Right atrium auricular region (tissue), 2 donors: ENCODE data around the gene TAP2. TPM values are rescaled to one million over a fixed set of nuclear protein-coding genes. Genes with fewer than 3 reads are reported as not detected.

Source experiments
- DNase-seq: peaks from one replicate; pipeline ENCODE4 v3.0.0-alpha.2; 2019; ENCODE audit warnings: low spot score
- H3K27ac ChIP-seq, 2 donors: fragments of 200-600 bp; sonication (generic); 1 replicate in 1 of 2; 2 replicates in 1 of 2; pipeline ENCODE4 v1.5.1; 2016 to 2019
- H3K27me3 ChIP-seq, 2 donors: fragments of 200-600 bp; sonication (generic); one replicate each; pipeline versions ENCODE4 v1.5.1 to v1.6.0; 2017 to 2019
- H3K36me3 ChIP-seq: fragments of 200-600 bp; sonication (generic); one replicate; pipeline ENCODE4 v1.5.1; 2016
- H3K4me1 ChIP-seq, 2 donors: fragments of 200-600 bp; sonication (generic); one replicate each; pipeline versions ENCODE4 v1.5.1 to v1.6.0; 2017 to 2019
- H3K4me3 ChIP-seq, 2 donors: fragments of 200-600 bp; sonication (generic); 1 replicate in 1 of 2; 2 replicates in 1 of 2; pipeline ENCODE4 v1.5.1; 2017 to 2019; ENCODE audit warnings: mild to moderate bottlenecking in 1 of 2, moderate library complexity in 1 of 2
- H3K9me3 ChIP-seq, 2 donors: fragments of 200-600 bp; sonication (generic); one replicate each; pipeline ENCODE4 v1.5.1; 2019
- CTCF ChIP-seq, 2 donors: fragments of 200-600 bp; sonication (generic); IDR thresholded peaks; one replicate each; pipeline ENCODE4 v1.5.1; 2019; ENCODE audit warnings: antibody characterized with exemption in 2 of 2
- total RNA-seq, 2 donors: library from RNA; depleted of rRNA; stranded (reverse); fragments of >200 nt; gene quantifications; one replicate each; pipeline ENCODE4 v1.1.0, GENCODE V29; 2016

The TAP2 gene
- total RNA-seq, 2 donors from 2014 or later, result 3.4 to 6.3 TPM

- H3K9me3 ChIP-seq, result no peaks in the 10 kb centered on the region
- H3K4me3 ChIP-seq, result no peak overlapping the region
- H3K27me3 ChIP-seq, result no peaks in the 10 kb centered on the region
- H3K27ac ChIP-seq, result no peak overlapping the region
- H3K4me1 ChIP-seq, result peaks cover 0 to 11% of the 10 kb centered on the region in 2 donors
- no peak for DNase-seq
- H3K36me3 ChIP-seq, result peaks cover 14% of the 10 kb centered on the region
- TF ChIP-seq CTCF (IDR thresholded peaks at IDR 0.05), result no peak
Observed at GRCh38 chr6:32858194-32858593, 19.7 kb upstream of the TAP2 start.

- no peak overlapping the region for H3K27ac ChIP-seq
- H3K27me3 ChIP-seq, result no peaks in the 10 kb centered on the region
- H3K4me1 ChIP-seq, result peaks cover 0 to 18% of the 10 kb centered on the region in 2 donors
- H3K36me3 ChIP-seq, result peaks cover 14% of the 10 kb centered on the region
- no peak for DNase-seq
- no peak for TF ChIP-seq CTCF (IDR thresholded peaks at IDR 0.05)
- no peak overlapping the region for H3K4me3 ChIP-seq
- no peaks in the 10 kb centered on the region for H3K9me3 ChIP-seq
Observed at GRCh38 chr6:32857156-32857891, 18.8 kb upstream of the TAP2 start.

- peaks cover 23% of the 10 kb centered on the region for H3K36me3 ChIP-seq
- no peak overlapping the region for H3K27ac ChIP-seq
Observed at GRCh38 chr6:32855467-32856174, 17.1 kb upstream of the TAP2 start.

GRCh38 chr6:32854376-32855178 is 16.0 kb upstream of the TAP2 start:
- Histone ChIP-seq H3K36me3 (peaks cover 33% of the 10 kb centered on the region), H3K4me1 (peaks cover 0 to 32% of the 10 kb centered on the region in 2 donors)
- TF ChIP-seq CTCF (IDR thresholded peaks at IDR 0.05), result no peak

More at GRCh38 chr6:32855467-32856174, 17.1 kb upstream of the TAP2 start:
- H3K4me3 ChIP-seq, result no peak overlapping the region
- H3K9me3 ChIP-seq, result no peaks in the 10 kb centered on the region
- H3K27me3 ChIP-seq, result no peaks in the 10 kb centered on the region
- no peak for DNase-seq
- peaks cover 0 to 32% of the 10 kb centered on the region in 2 donors for H3K4me1 ChIP-seq
- TF ChIP-seq CTCF (IDR thresholded peaks at IDR 0.05), result no peak

GRCh38 chr6:32853541-32854375 is 15.2 kb upstream of the TAP2 start, which contains the start of the genes PSMB9 and TAP1:
Gene PSMB9, plus strand, starts transcription at chr6:32854192. Its CDS starts 38 bp downstream, at chr6:32854230.
Gene TAP1, minus strand, starts transcription at chr6:32853704. Its CDS starts 68 bp downstream, at chr6:32853636.
- Histone ChIP-seq H3K27ac (peak within 1 kb of the TSS; percentile 93 to 99), H3K9me3 (no peaks in the 10 kb centered on the region), H3K36me3 (peaks cover 35% of the 10 kb centered on the region), H3K27me3 (no peaks in the 10 kb centered on the region), H3K4me1 (peaks cover 0 to 32% of the 10 kb centered on the region in 2 donors), H3K4me3 (peak within 1 kb of the TSS; percentile 58 to 97)
- TF ChIP-seq CTCF (IDR thresholded peaks at IDR 0.05), result peak; percentile 76 to 91
- DNase-seq, result peak; percentile 94

More at GRCh38 chr6:32854376-32855178, 16.0 kb upstream of the TAP2 start:
- no peak for DNase-seq
- Histone ChIP-seq H3K4me3 (peak overlapping the region; percentile 58 to 97), H3K9me3 (no peaks in the 10 kb centered on the region), H3K27me3 (no peaks in the 10 kb centered on the region), H3K27ac (peak overlapping the region; percentile 93 to 99)
